ENCODE data around the gene NCOA3. TPM values are rescaled to one million over a fixed set of nuclear protein-coding genes. Genes with fewer than 3 reads are reported as not detected.

Gene NCOA3
- total RNA-seq, 1 experiment from 2014 or later: 31.1 TPM

DNA sequence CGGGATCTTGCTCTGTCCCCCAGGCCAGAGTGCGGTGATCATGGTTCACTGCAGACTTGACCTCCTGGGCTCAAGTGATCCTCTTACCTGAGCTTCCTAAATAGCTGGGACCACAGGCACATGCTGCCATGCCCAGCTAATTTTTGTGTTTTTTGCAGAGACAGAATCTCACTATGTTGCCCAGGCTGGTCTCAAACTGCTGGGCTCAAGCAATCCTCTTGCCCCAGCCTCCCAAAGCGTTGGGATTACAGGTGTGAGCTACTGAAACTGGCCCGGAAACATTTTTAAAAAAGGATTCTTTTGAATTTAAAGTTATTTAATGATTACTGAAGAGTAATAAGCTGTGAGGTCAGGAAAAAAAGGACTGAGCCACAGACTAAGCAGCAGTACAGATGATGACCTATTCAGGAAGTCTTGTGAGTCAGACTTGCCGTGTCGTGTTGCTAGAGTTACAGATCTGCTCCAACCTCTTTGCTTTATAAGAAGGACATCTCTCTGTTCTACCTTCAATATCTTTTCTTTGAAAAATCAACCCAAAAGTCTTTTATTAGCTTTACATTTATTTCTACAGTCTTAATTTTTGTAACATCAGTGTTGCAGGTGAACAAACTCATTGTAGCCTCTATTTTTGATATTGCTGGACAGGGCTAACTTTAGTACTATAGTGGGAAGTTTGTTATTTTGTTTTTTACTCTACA lies 108.7 kb downstream of the NCOA3 start:
- H3K4me2 ChIP-seq (ENCODE audit: low read length): peak overlapping the region; percentile 11
- CTCF ChIA-PET: interaction anchor here (0.8 kb wide), 1 partner anchor 10 kb away, joined by 5 read pairs; no protein-coding TSS in a partner anchor
- peaks cover 27% of the 10 kb centered on the region for H3K4me1 ChIP-seq (ENCODE audit: insufficient read depth, low read length)
- H3F3A ChIP-seq (ENCODE audit: low read length, unreplicated experiment): no peaks in the 10 kb centered on the region
- H2AFZ ChIP-seq (ENCODE audit: low read length): no peak overlapping the region
- ATAC-seq (peak; percentile 99), DNase-seq (peak; percentile 81)
- TF ChIP-seq, protein P1, sequence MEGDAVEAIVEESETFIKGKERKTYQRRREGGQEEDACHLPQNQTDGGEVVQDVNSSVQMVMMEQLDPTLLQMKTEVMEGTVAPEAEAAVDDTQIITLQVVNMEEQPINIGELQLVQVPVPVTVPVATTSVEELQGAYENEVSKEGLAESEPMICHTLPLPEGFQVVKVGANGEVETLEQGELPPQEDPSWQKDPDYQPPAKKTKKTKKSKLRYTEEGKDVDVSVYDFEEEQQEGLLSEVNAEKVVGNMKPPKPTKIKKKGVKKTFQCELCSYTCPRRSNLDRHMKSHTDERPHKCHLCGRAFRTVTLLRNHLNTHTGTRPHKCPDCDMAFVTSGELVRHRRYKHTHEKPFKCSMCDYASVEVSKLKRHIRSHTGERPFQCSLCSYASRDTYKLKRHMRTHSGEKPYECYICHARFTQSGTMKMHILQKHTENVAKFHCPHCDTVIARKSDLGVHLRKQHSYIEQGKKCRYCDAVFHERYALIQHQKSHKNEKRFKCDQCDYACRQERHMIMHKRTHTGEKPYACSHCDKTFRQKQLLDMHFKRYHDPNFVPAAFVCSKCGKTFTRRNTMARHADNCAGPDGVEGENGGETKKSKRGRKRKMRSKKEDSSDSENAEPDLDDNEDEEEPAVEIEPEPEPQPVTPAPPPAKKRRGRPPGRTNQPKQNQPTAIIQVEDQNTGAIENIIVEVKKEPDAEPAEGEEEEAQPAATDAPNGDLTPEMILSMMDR (conservative IDR thresholded peaks at IDR 0.05; ENCODE audit: low read depth, low read length): no peak
- TF ChIP-seq EZH2 (IDR thresholded peaks at IDR 0.05; ENCODE audit: low read length, unreplicated experiment): no peak
- TF ChIP-seq EZH2phosphoT487 (IDR thresholded peaks at IDR 0.05; ENCODE audit: borderline replicate concordance, low read length): no peak
- no peak overlapping the region for H3K9ac ChIP-seq (ENCODE audit: low read length)
- POLR2A ChIA-PET (ENCODE audit: unreplicated experiment): interaction anchor here (0.6 kb wide), 1 partner anchor 722 kb away, joined by 4 read pairs; no protein-coding TSS in a partner anchor
- no peaks in the 10 kb centered on the region for H3K9me3 ChIP-seq (ENCODE audit: low read length)
- no peaks in the 10 kb centered on the region for H3K27me3 ChIP-seq (ENCODE audit: low read length)
- H3K27ac ChIP-seq (ENCODE audit: low read length): peak overlapping the region; percentile 43
- intact Hi-C loops (cut with micrococcal nuclease): no loop called here
- H3K4me3 ChIP-seq (ENCODE audit: low read length): no peak overlapping the region
- peaks cover 31% of the 10 kb centered on the region for H3K79me2 ChIP-seq (ENCODE audit: low read length)
- H4K20me1 ChIP-seq (ENCODE audit: low read length): no peaks in the 10 kb centered on the region
- no peaks in the 10 kb centered on the region for H3K9me2 ChIP-seq (replicated peaks; ENCODE audit: low read length)
- no TSS peak for BruUV-seq (replicated peaks)
- no peaks in the 10 kb centered on the region; the same call in 1 of the 2 replicates for H3K36me3 ChIP-seq (ENCODE audit: low read depth, low read length)

GRCh38 chr20:47610945-47611250 lies 109.2 kb downstream of the NCOA3 start:
- Histone ChIP-seq H3K27me3 (ENCODE audit: low read length) (no peaks in the 10 kb centered on the region), H3K4me1 (ENCODE audit: insufficient read depth, low read length) (peaks cover 27% of the 10 kb centered on the region), H3K36me3 (ENCODE audit: low read depth, low read length) (no peaks in the 10 kb centered on the region; the same call in 1 of the 2 replicates), H3K9me3 (ENCODE audit: low read length) (no peaks in the 10 kb centered on the region), H3F3A (ENCODE audit: low read length, unreplicated experiment) (no peaks in the 10 kb centered on the region), H3K4me2 (ENCODE audit: low read length) (peak overlapping the region; percentile 11), H4K20me1 (ENCODE audit: low read length) (no peaks in the 10 kb centered on the region), H3K9me2 (replicated peaks; ENCODE audit: low read length) (no peaks in the 10 kb centered on the region), H2AFZ (ENCODE audit: low read length) (no peak overlapping the region), H3K4me3 (ENCODE audit: low read length) (no peak overlapping the region), H3K27ac (ENCODE audit: low read length) (0 out of 2 replicates have a peak overlapping the region, but pooled peaks have one; percentile 3), H3K9ac (ENCODE audit: low read length) (no peak overlapping the region), H3K79me2 (ENCODE audit: low read length) (peaks cover 34% of the 10 kb centered on the region)
- CTCF ChIA-PET: no interaction called here
- POLR2A ChIA-PET (ENCODE audit: unreplicated experiment): no interaction called here
- no TSS peak for BruUV-seq (replicated peaks)
- no peak for ATAC-seq
- no peak for TF ChIP-seq EZH2 (IDR thresholded peaks at IDR 0.05; ENCODE audit: low read length, unreplicated experiment)
- no peak for TF ChIP-seq EZH2phosphoT487 (IDR thresholded peaks at IDR 0.05; ENCODE audit: borderline replicate concordance, low read length)
- TF ChIP-seq, protein P1 (conservative IDR thresholded peaks at IDR 0.05; ENCODE audit: low read depth, low read length): no peak
- intact Hi-C loops (cut with micrococcal nuclease): no loop called here
- no peak for DNase-seq

GRCh38 chr20:47611785-47612184 lies 110.1 kb downstream of the NCOA3 start:
- TF ChIP-seq, protein P1 (conservative IDR thresholded peaks at IDR 0.05; ENCODE audit: low read depth, low read length): no peak
- TF ChIP-seq EZH2phosphoT487 (IDR thresholded peaks at IDR 0.05; ENCODE audit: borderline replicate concordance, low read length): no peak
- TF ChIP-seq EZH2 (IDR thresholded peaks at IDR 0.05; ENCODE audit: low read length, unreplicated experiment): no peak
- H3K4me3 ChIP-seq (ENCODE audit: low read length): no peak overlapping the region
- intact Hi-C loops (cut with micrococcal nuclease): no loop called here
- H2AFZ ChIP-seq (ENCODE audit: low read length): no peak overlapping the region
- no peak overlapping the region for H3K4me2 ChIP-seq (ENCODE audit: low read length)
- H3K27ac ChIP-seq (ENCODE audit: low read length): no peak overlapping the region
- peaks cover 28% of the 10 kb centered on the region for H3K79me2 ChIP-seq (ENCODE audit: low read length)
- ATAC-seq: no peak
- BruUV-seq (replicated peaks): no TSS peak
- CTCF ChIA-PET: no interaction called here
- no peak for DNase-seq
- H3K9ac ChIP-seq (ENCODE audit: low read length): no peak overlapping the region
- H3F3A ChIP-seq (ENCODE audit: low read length, unreplicated experiment): no peaks in the 10 kb centered on the region
- POLR2A ChIA-PET (ENCODE audit: unreplicated experiment): no interaction called here
- H3K4me1 ChIP-seq (ENCODE audit: insufficient read depth, low read length): peaks cover 24% of the 10 kb centered on the region
- H3K9me2 ChIP-seq (replicated peaks; ENCODE audit: low read length): no peaks in the 10 kb centered on the region
- H3K27me3 ChIP-seq (ENCODE audit: low read length): no peaks in the 10 kb centered on the region
- H3K9me3 ChIP-seq (ENCODE audit: low read length): no peaks in the 10 kb centered on the region
- no peaks in the 10 kb centered on the region for H3K36me3 ChIP-seq (ENCODE audit: low read depth, low read length)
- H4K20me1 ChIP-seq (ENCODE audit: low read length): no peaks in the 10 kb centered on the region
